Esophagus squamous epithelium (tissue), 4 donors: ENCODE measurements around the gene NIPSNAP3A.

Experiments
- CTCF ChIP-seq, 6 experiments: fragments of 450-650 bp in 4 of 6; fragments of 200-600 bp in 2 of 6; sonication (generic) in 2 of 6; IDR thresholded peaks; one replicate each; pipeline ENCODE4 v1.5.1; 2016 to 2019; ENCODE audit warnings: antibody characterized with exemption in 6 of 6, mild to moderate bottlenecking in 4 of 6, moderate library complexity in 4 of 6
- POLR2A ChIP-seq, 4 donors: fragments of 450-650 bp; IDR thresholded peaks; one replicate each; pipeline ENCODE4 v1.6.1; 2017; ENCODE audit warnings: antibody characterized with exemption in 4 of 4, mild to moderate bottlenecking in 4 of 4, moderate library complexity in 3 of 4

- TF ChIP-seq CTCF (IDR thresholded peaks at IDR 0.05) = no peak
- no peak for TF ChIP-seq POLR2A (IDR thresholded peaks at IDR 0.05)
These were observed 278 bp upstream of the NIPSNAP3A start for GRCh38 chr9:104747245-104747564.
